Testis (tissue), 2 donors: Measurements from ENCODE around the gene LTBP1.
"Not testable (repeated sequence)": the region's sequence is repeated elsewhere in the genome, so short reads cannot be mapped to it uniquely, and the experiment has no call there.

ENCODE experiments used
- CTCF ChIP-seq, 3 experiments: fragments of 450-650 bp in 2 of 3; fragments of 200-600 bp in 1 of 3; sonication (generic) in 1 of 3; IDR thresholded peaks; one replicate each; pipeline ENCODE4 v1.5.1; 2016 to 2019; ENCODE audit warnings: antibody characterized with exemption in 3 of 3, mild to moderate bottlenecking in 2 of 3, moderate library complexity in 1 of 3
- POLR2A ChIP-seq: fragments of 450-650 bp; IDR thresholded peaks from one replicate; pipeline ENCODE4 v1.6.1; 2017; ENCODE audit warnings: antibody characterized with exemption, mild to moderate bottlenecking, moderate library complexity

DNA sequence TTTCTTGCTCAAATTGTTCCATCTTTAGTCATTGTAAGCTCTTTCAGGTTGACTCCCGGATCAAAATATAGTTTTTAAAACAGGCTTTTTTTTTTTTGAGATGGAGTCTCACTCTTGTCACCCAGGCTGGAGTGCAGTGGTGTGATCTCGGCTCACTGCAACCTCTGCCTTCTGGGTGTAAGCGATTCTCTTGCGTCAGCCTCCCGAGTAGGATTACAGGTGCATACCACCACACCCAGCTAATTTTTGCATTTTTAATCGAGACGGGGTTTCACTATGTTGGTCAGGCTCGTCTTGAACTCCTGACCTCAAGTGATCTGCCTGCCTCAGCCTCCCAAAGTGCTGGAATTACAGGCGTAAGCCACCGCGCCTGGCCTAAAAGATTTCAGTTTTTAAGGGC lies 106.0 kb downstream of the LTBP1 start:
- not testable (repeated sequence) for TF ChIP-seq CTCF (IDR thresholded peaks at IDR 0.05); POLR2A
